ENCODE measurements around the gene ACYP2. TPM values are rescaled to one million over a fixed set of nuclear protein-coding genes. Genes with fewer than 3 reads are reported as not detected.

Gene ACYP2
- total RNA-seq, 1 experiment from 2014 or later: 10.9 TPM

GRCh38 chr2:54350426-54350825, 235.0 kb downstream of the ACYP2 start:
- CTCF ChIA-PET: interaction anchor here (1.0 kb wide), 1 partner anchor 52 kb away, joined by 4 read pairs; no protein-coding TSS in a partner anchor

GRCh38 chr2:54353216-54353615, 237.8 kb downstream of the ACYP2 start:
- Mint-ChIP-seq H3K9me3 (ENCODE audit: low read depth, unreplicated experiment) (no peaks in the 10 kb centered on the region), H3K4me1 (ENCODE audit: low read depth, unreplicated experiment) (no peaks in the 10 kb centered on the region), H3K4me3 (ENCODE audit: low read depth, unreplicated experiment) (no peak overlapping the region), H3K36me3 (ENCODE audit: insufficient read depth, unreplicated experiment) (no peaks in the 10 kb centered on the region), H3K27me3 (ENCODE audit: unreplicated experiment) (no peaks in the 10 kb centered on the region), H3K27ac (ENCODE audit: unreplicated experiment) (no peak overlapping the region)
- no TSS peak for BruUV-seq (replicated peaks)
- CTCF ChIA-PET: no interaction called here
- no peak for DNase-seq
- intact Hi-C loops (cut with micrococcal nuclease; ENCODE audit: unreplicated experiment): no loop called here
- TF ChIP-seq CTCF (IDR thresholded peaks at IDR 0.05; ENCODE audit: unreplicated experiment): no peak

More at GRCh38 chr2:54350426-54350825, 235.0 kb downstream of the ACYP2 start:
- Mint-ChIP-seq H3K27ac (ENCODE audit: unreplicated experiment) (no peak overlapping the region), H3K36me3 (ENCODE audit: insufficient read depth, unreplicated experiment) (no peaks in the 10 kb centered on the region), H3K4me1 (ENCODE audit: low read depth, unreplicated experiment) (no peaks in the 10 kb centered on the region), H3K4me3 (ENCODE audit: low read depth, unreplicated experiment) (no peak overlapping the region), H3K9me3 (ENCODE audit: low read depth, unreplicated experiment) (no peaks in the 10 kb centered on the region), H3K27me3 (ENCODE audit: unreplicated experiment) (peaks cover 15% of the 10 kb centered on the region)
- no peak for TF ChIP-seq CTCF (IDR thresholded peaks at IDR 0.05; ENCODE audit: unreplicated experiment)
- intact Hi-C loops (cut with micrococcal nuclease; ENCODE audit: unreplicated experiment): no loop called here
- DNase-seq: no peak
- no TSS peak for BruUV-seq (replicated peaks)

Other genes with a start within 250 kb of the ACYP2 start
- gene PSME4, start 144.6 kb upstream of the ACYP2 start, total RNA-seq (2022): 53.7 and 58.4 TPM in 2 replicates
- gene TSPYL6, start 140.6 kb downstream of the ACYP2 start, total RNA-seq (2022): not detected in 2 replicates